DMS114 treated with DMSO at 0.1 percent for 48 hours (cell line): Measurements from ENCODE around the gene NRIP3.

Experiments
- DNase-seq: peaks from one replicate; lab custom pipeline; 2025; ENCODE audit not compliant: unreplicated experiment; lab: John Stamatoyannopoulos, UW

Gene NRIP3

GRCh38 chr11:8933931-8934330 is 69.9 kb downstream of the NRIP3 start:
- DNase-seq: no peak

- DNase-seq: no peak
Measured at GRCh38 chr11:8932564-8933180, 71.1 kb downstream of the NRIP3 start, which contains the start of gene C11orf16. C11orf16 (minus strand) TSS chr11:8932947; CDS start chr11:8932308, 639 bp downstream.
